ENCODE results near the gene CFDP1.
A peak's percentile ranks its signal among the peaks of the same experiment; 100 is the strongest.

The CFDP1 gene

DNA sequence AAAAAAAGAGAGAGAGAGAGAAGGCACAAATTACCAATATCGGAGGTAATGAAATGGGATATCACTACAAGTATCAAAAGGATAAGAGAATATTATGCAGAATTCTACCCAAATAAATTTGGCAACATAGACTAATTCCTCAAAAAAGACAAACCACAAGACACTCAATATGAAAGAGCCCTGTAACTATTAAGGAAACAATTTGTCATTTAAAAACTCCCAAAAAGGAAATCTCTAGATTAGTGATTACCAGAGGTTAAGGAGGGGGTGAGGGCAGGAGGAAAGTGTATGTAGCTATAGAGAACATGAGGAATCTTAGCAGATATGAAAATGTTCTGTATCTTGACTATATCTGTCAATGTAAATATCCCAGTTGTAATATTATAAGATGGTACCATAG, 54.0 kb downstream of the CFDP1 start:
- no peak for DNase-seq (ENCODE audit: low read depth)
- Histone ChIP-seq H3K36me3 (ENCODE audit: control insufficient read depth, insufficient read depth, low read length, severe bottlenecking) (no peaks in the 10 kb centered on the region), H3K4me1 (ENCODE audit: control insufficient read depth, insufficient read depth, low read length) (peaks cover 59% of the 10 kb centered on the region), H3K9me3 (ENCODE audit: control insufficient read depth, low read length) (no peaks in the 10 kb centered on the region), H3K9ac (ENCODE audit: low read length) (no peak overlapping the region), H3K4me3 (ENCODE audit: low read length) (no peak overlapping the region), H3K27me3 (replicated peaks; ENCODE audit: control insufficient read depth, insufficient read depth, low read length) (no peaks in the 10 kb centered on the region)

- DNase-seq (ENCODE audit: low read depth) = no peak
- Histone ChIP-seq H3K9me3 (ENCODE audit: control insufficient read depth, low read length) (no peaks in the 10 kb centered on the region), H3K36me3 (ENCODE audit: control insufficient read depth, insufficient read depth, low read length, severe bottlenecking) (no peaks in the 10 kb centered on the region), H3K27me3 (replicated peaks; ENCODE audit: control insufficient read depth, insufficient read depth, low read length) (no peaks in the 10 kb centered on the region), H3K4me3 (ENCODE audit: low read length) (peak overlapping the region; percentile 49), H3K4me1 (ENCODE audit: control insufficient read depth, insufficient read depth, low read length) (peaks cover 60% of the 10 kb centered on the region), H3K9ac (ENCODE audit: low read length) (peak overlapping the region; percentile 67)
Observed at GRCh38 chr16:75378616-75379015, 54.7 kb downstream of the CFDP1 start.

DNA sequence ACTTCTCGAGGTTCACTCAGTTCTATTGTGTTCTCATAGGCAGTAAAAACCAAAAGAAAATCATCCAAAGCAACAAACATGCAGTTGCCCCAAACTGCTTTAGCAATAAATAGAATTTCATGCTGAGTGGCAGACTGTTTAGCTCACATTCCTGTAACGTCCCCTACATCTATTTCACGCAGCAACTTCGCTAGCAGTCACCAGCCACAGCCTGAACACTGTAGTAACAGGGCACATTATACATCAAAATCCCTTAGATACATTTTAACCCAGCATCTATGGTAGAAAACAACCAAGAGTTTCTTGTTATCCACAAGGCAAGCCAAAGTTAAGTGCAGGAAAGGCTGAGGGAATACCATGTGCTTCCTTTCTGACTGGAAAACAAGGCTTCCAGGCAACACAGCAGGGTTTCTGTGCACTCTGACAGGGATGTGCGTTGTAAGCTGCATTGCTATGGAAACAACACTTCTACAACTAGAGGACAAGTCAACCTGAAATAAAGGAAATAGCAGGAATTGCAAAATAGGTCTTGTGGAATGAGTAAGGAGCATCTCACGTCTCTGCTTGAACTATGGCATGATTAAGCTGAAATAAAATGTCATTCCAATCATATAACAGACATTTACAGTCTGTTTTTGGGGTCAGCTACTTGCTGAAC, 55.4 kb downstream of the CFDP1 start:
- Histone ChIP-seq H3K4me1 (ENCODE audit: control insufficient read depth, insufficient read depth, low read length) (peaks cover 68% of the 10 kb centered on the region), H3K4me3 (ENCODE audit: low read length) (peak overlapping the region; percentile 40), H3K36me3 (ENCODE audit: control insufficient read depth, insufficient read depth, low read length, severe bottlenecking) (no peaks in the 10 kb centered on the region), H3K9me3 (ENCODE audit: control insufficient read depth, low read length) (no peaks in the 10 kb centered on the region), H3K9ac (ENCODE audit: low read length) (peak overlapping the region; percentile 69), H3K27me3 (replicated peaks; ENCODE audit: control insufficient read depth, insufficient read depth, low read length) (no peaks in the 10 kb centered on the region)
- peak; percentile 93 for DNase-seq (ENCODE audit: low read depth)

DNA sequence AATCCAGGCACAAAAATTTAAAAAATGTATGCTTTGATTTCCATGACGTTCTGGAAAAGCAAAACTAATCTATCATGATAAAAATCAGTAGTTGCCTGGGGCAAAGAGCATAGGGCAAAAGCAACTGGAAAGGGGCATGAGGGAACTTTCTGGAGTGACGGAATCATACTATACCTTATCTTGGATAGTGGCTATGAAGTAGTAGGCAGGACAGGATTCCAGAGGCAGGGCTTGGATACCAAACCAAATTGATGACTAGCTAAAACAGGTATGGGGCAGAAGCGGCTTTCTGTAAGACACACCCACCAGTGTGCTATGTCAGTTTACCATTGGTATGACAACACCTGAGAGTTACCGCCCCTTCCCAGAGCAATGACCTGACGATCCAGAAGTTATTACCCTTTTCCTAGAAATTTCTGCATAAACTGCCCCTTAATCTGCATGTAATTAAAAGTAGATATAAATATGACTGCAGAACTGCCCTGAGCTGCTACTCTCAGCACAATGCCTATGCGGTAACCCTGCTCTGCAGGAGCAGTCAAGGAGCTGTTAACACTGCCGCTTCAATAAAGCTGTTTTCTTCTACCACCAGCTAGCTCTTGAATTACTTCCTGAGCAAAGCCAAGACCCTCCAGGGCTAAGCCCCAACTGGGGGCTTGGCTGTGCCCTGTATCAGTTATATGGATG, 56.7 kb downstream of the CFDP1 start:
- Histone ChIP-seq H3K4me3 (ENCODE audit: low read length) (no peak overlapping the region), H3K9ac (ENCODE audit: low read length) (no peak overlapping the region), H3K4me1 (ENCODE audit: control insufficient read depth, insufficient read depth, low read length) (peaks cover 71% of the 10 kb centered on the region), H3K9me3 (ENCODE audit: control insufficient read depth, low read length) (no peaks in the 10 kb centered on the region), H3K36me3 (ENCODE audit: control insufficient read depth, insufficient read depth, low read length, severe bottlenecking) (no peaks in the 10 kb centered on the region), H3K27me3 (replicated peaks; ENCODE audit: control insufficient read depth, insufficient read depth, low read length) (no peaks in the 10 kb centered on the region)
- no peak for DNase-seq (ENCODE audit: low read depth)

DNA sequence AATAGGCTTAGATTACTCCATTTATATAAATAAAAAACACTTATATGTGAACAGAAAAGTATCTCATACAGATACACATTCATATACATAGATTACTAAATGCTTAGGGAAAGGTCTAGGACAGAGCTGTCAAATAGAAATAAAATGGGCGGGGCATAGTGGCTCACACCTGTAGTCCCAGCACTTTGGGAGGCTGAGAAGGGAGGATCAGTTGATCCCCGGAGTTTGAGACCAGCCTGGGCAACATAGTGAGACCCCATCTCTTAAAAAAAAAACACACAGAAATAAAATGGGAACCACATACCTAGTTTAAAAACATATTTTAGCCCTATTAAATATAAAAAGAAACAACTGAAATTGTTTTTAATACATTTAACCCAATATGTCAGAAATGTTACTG, 58.9 kb downstream of the CFDP1 start:
- no peak overlapping the region for H3K9ac ChIP-seq (ENCODE audit: low read length)
- H3K9me3 ChIP-seq (ENCODE audit: control insufficient read depth, low read length) = no peaks in the 10 kb centered on the region
- peaks cover 57% of the 10 kb centered on the region for H3K4me1 ChIP-seq (ENCODE audit: control insufficient read depth, insufficient read depth, low read length)
- H3K36me3 ChIP-seq (ENCODE audit: control insufficient read depth, insufficient read depth, low read length, severe bottlenecking) = peaks cover 3% of the 10 kb centered on the region
- no peaks in the 10 kb centered on the region for H3K27me3 ChIP-seq (replicated peaks; ENCODE audit: control insufficient read depth, insufficient read depth, low read length)
- no peak for DNase-seq (ENCODE audit: low read depth)
- H3K4me3 ChIP-seq (ENCODE audit: low read length) = no peak overlapping the region

- H3K27me3 ChIP-seq (replicated peaks; ENCODE audit: control insufficient read depth, insufficient read depth, low read length) = no peaks in the 10 kb centered on the region
Observed at GRCh38 chr16:75372236-75372856, 61.0 kb downstream of the CFDP1 start.

DNA sequence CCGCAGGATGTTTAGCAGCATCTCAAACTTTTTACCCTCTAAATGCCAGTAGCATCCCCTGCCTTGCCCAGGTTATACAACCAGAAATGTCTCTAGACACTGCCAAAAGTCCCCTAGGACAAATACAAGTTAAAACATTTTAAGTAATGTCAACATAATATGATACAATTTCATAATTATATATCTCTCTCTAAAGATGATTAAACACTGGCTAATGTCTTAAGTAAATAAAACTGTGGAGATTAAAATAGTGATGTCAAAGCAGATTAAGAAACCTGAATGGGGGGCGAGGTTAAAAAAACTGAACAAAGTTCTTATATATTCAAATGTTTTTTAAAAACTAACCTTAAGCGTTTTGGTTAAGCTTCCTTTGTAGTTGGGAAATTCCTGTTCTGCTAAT, 62.1 kb downstream of the CFDP1 start:
- H3K9ac ChIP-seq (ENCODE audit: low read length) = no peak overlapping the region
- H3K4me3 ChIP-seq (ENCODE audit: low read length) = no peak overlapping the region
- no peaks in the 10 kb centered on the region for H3K27me3 ChIP-seq (replicated peaks; ENCODE audit: control insufficient read depth, insufficient read depth, low read length)
- peaks cover 29% of the 10 kb centered on the region for H3K4me1 ChIP-seq (ENCODE audit: control insufficient read depth, insufficient read depth, low read length)
- no peaks in the 10 kb centered on the region for H3K9me3 ChIP-seq (ENCODE audit: control insufficient read depth, low read length)
- H3K36me3 ChIP-seq (ENCODE audit: control insufficient read depth, insufficient read depth, low read length, severe bottlenecking) = peaks cover 8% of the 10 kb centered on the region
- DNase-seq (ENCODE audit: low read depth) = no peak

More at GRCh38 chr16:75372236-75372856, 61.0 kb downstream of the CFDP1 start:
- peak overlapping the region; percentile 22 for H3K4me3 ChIP-seq (ENCODE audit: low read length)
- peaks cover 8% of the 10 kb centered on the region for H3K36me3 ChIP-seq (ENCODE audit: control insufficient read depth, insufficient read depth, low read length, severe bottlenecking)
- DNase-seq (ENCODE audit: low read depth) = peak; percentile 78
- no peaks in the 10 kb centered on the region for H3K9me3 ChIP-seq (ENCODE audit: control insufficient read depth, low read length)
- H3K4me1 ChIP-seq (ENCODE audit: control insufficient read depth, insufficient read depth, low read length) = peaks cover 36% of the 10 kb centered on the region
- H3K9ac ChIP-seq (ENCODE audit: low read length) = peak overlapping the region; percentile 31

DNA sequence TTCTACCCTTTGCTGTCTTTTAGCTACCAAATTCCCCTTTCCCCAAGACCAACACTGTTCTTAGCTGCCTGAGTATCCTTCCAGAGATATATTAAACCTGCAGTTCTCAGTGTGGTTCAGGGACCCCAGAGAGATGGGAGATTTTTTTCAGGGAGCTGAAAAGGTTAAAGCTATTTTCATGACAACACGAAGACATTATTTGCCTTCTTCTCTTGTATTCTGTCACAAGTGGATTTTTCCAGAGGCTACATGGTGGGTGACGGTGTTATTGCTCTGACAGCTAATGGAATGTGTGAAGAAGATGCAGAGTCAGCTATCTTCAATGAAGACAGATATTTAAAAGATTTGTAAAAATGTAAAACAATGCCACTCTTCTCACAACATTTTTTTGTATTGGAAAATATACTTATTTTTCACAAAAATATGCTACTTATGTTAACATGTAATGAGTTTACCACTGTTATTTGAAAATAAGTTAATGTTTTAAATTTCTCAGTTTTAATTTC, 69.0 kb downstream of the CFDP1 start:
- Histone ChIP-seq H3K4me1 (ENCODE audit: control insufficient read depth, insufficient read depth, low read length) (no peaks in the 10 kb centered on the region), H3K9ac (ENCODE audit: low read length) (no peak overlapping the region), H3K9me3 (ENCODE audit: control insufficient read depth, low read length) (no peaks in the 10 kb centered on the region), H3K4me3 (ENCODE audit: low read length) (no peak overlapping the region), H3K27me3 (replicated peaks; ENCODE audit: control insufficient read depth, insufficient read depth, low read length) (no peaks in the 10 kb centered on the region), H3K36me3 (ENCODE audit: control insufficient read depth, insufficient read depth, low read length, severe bottlenecking) (peaks cover 4% of the 10 kb centered on the region)
- DNase-seq (ENCODE audit: low read depth) = no peak

GRCh38 chr16:75362846-75363245, 70.5 kb downstream of the CFDP1 start:
- no peak for DNase-seq (ENCODE audit: low read depth)
- Histone ChIP-seq H3K4me1 (ENCODE audit: control insufficient read depth, insufficient read depth, low read length) (peaks cover 9% of the 10 kb centered on the region), H3K9me3 (ENCODE audit: control insufficient read depth, low read length) (no peaks in the 10 kb centered on the region), H3K27me3 (replicated peaks; ENCODE audit: control insufficient read depth, insufficient read depth, low read length) (no peaks in the 10 kb centered on the region), H3K36me3 (ENCODE audit: control insufficient read depth, insufficient read depth, low read length, severe bottlenecking) (no peaks in the 10 kb centered on the region), H3K9ac (ENCODE audit: low read length) (no peak overlapping the region), H3K4me3 (ENCODE audit: low read length) (no peak overlapping the region)

GRCh38 chr16:75361936-75362335, 71.4 kb downstream of the CFDP1 start:
- DNase-seq (ENCODE audit: low read depth) = no peak
- Histone ChIP-seq H3K9me3 (ENCODE audit: control insufficient read depth, low read length) (no peaks in the 10 kb centered on the region), H3K4me1 (ENCODE audit: control insufficient read depth, insufficient read depth, low read length) (peaks cover 12% of the 10 kb centered on the region), H3K4me3 (ENCODE audit: low read length) (no peak overlapping the region), H3K36me3 (ENCODE audit: control insufficient read depth, insufficient read depth, low read length, severe bottlenecking) (no peaks in the 10 kb centered on the region), H3K27me3 (replicated peaks; ENCODE audit: control insufficient read depth, insufficient read depth, low read length) (no peaks in the 10 kb centered on the region), H3K9ac (ENCODE audit: low read length) (no peak overlapping the region)

DNA sequence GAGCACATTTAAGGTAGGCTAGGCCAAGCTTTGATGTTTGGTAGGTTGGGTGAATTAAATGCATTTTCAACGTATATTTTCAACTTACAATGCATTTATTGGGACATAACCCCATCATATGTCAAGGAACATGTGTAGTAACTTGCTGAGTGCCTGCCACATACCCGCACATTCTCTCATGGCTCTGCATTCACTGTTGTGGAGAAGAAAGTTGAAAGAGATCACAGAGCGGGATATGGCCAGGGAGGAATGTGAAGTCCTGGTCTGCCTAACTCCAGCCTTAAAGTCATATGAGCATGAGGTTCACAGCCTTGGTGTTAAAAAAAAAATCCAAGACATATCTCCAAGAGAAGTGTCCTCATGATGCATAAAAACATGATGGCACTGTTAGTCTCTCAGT, 79.1 kb downstream of the CFDP1 start:
- H3K9ac ChIP-seq (ENCODE audit: low read length) = no peak overlapping the region
- no peaks in the 10 kb centered on the region for H3K27me3 ChIP-seq (replicated peaks; ENCODE audit: control insufficient read depth, insufficient read depth, low read length)
- no peaks in the 10 kb centered on the region for H3K36me3 ChIP-seq (ENCODE audit: control insufficient read depth, insufficient read depth, low read length, severe bottlenecking)
- no peaks in the 10 kb centered on the region for H3K9me3 ChIP-seq (ENCODE audit: control insufficient read depth, low read length)
- no peak overlapping the region for H3K4me3 ChIP-seq (ENCODE audit: low read length)
- no peak for DNase-seq (ENCODE audit: low read depth)
- H3K4me1 ChIP-seq (ENCODE audit: control insufficient read depth, insufficient read depth, low read length) = peaks cover 22% of the 10 kb centered on the region

Measured in adipocyte (in vitro differentiated cells).